HCT116 (cell line): ENCODE results near the gene CHD2.

Source experiments
- EZH2 ChIP-seq: fragments of 200-600 bp; sonication (generic); IDR thresholded peaks from 2 replicates; pipeline ENCODE4 v1.6.1; 2017; ENCODE audit warnings: antibody characterized with exemption, mixed run types
- JUND ChIP-seq: IDR thresholded peaks from 2 replicates; pipeline ENCODE4 v1.6.1; 2012
- POLR2A ChIP-seq: IDR thresholded peaks from 2 replicates; pipeline ENCODE4 v1.7.0; 2011; ENCODE audit warnings: borderline replicate concordance; ENCODE audit not compliant: insufficient read depth, insufficient read length; ENCODE audit errors: extremely low read depth
- POLR2AphosphoS5 ChIP-seq: IDR thresholded peaks from 2 replicates; pipeline ENCODE4 v1.6.1; 2011; ENCODE audit warnings: mild to moderate bottlenecking, low read depth, low read length, moderate library complexity
- SP1 ChIP-seq: IDR thresholded peaks from 2 replicates; pipeline ENCODE4 v1.6.1; 2012; ENCODE audit warnings: low read depth
- TF ChIP-seq, protein P1 (sequence below), 3 experiments: fragments of 200-600 bp in 1 of 3; sonication (generic) in 1 of 3; IDR thresholded peaks in 2 of 3; conservative IDR thresholded peaks in 1 of 3; 2 replicates each; pipeline ENCODE4 v1.5.1; 2012 to 2017; ENCODE audit warnings: low read depth in 2 of 3, low read length in 2 of 3, antibody characterized with exemption in 1 of 3, borderline replicate concordance in 1 of 3, control low read depth in 1 of 3, mild to moderate bottlenecking in 1 of 3, mixed read lengths in 1 of 3, mixed run types in 1 of 3, moderate library complexity in 1 of 3; ENCODE audit not compliant: insufficient read depth in 1 of 3

DNA sequence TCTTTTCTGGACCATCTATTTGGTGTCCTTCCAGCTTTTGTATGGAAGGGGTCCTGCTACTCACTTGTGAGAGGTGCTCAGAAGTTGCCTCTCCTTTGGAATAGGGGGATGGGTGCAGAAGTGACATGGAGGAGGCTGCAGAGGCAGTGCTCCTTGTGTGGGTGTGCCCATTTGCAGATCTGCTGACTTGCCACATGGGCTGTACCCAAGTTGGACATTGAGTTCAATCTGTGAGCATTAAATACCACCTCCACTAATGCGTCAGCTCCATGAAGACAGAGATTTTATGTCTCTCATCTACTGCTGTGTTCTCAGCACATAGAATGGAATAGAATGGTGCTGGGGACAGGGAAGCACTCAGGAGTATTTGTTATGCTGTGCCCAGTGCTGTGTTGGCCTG lies 112.7 kb downstream of the CHD2 start:
- TF ChIP-seq EZH2 (no peak), POLR2AphosphoS5 (no peak), POLR2A (no peak), SP1 (no peak), JUND (no peak)
- TF ChIP-seq, protein P1, sequence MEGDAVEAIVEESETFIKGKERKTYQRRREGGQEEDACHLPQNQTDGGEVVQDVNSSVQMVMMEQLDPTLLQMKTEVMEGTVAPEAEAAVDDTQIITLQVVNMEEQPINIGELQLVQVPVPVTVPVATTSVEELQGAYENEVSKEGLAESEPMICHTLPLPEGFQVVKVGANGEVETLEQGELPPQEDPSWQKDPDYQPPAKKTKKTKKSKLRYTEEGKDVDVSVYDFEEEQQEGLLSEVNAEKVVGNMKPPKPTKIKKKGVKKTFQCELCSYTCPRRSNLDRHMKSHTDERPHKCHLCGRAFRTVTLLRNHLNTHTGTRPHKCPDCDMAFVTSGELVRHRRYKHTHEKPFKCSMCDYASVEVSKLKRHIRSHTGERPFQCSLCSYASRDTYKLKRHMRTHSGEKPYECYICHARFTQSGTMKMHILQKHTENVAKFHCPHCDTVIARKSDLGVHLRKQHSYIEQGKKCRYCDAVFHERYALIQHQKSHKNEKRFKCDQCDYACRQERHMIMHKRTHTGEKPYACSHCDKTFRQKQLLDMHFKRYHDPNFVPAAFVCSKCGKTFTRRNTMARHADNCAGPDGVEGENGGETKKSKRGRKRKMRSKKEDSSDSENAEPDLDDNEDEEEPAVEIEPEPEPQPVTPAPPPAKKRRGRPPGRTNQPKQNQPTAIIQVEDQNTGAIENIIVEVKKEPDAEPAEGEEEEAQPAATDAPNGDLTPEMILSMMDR (IDR thresholded peaks at IDR 0.05 in 2 of 3, conservative IDR thresholded peaks at IDR 0.05 in 1 of 3; ENCODE audit: borderline replicate concordance in 1 of 3, insufficient read depth in 1 of 3, low read depth in 2 of 3, low read length in 2 of 3): no peak
